Body of pancreas (tissue), 4 donors: ENCODE measurements around the gene REV3L.

Source experiments
- CTCF ChIP-seq, 7 experiments: fragments of 450-650 bp in 4 of 7; fragments of 200-600 bp in 3 of 7; sonication (generic) in 3 of 7; IDR thresholded peaks; one replicate each; pipeline ENCODE4 v1.5.1; 2016 to 2019; ENCODE audit warnings: antibody characterized with exemption in 7 of 7
- POLR2A ChIP-seq, 3 donors: fragments of 450-650 bp; IDR thresholded peaks; one replicate each; pipeline ENCODE4 v1.6.1; 2016; ENCODE audit warnings: antibody characterized with exemption in 3 of 3, mild to moderate bottlenecking in 2 of 3

- TF ChIP-seq POLR2A (IDR thresholded peaks at IDR 0.05) (no peak), CTCF (IDR thresholded peaks at IDR 0.05) (no peak)
Measured at GRCh38 chr6:111252726-111253125, 230.3 kb downstream of the REV3L start.
